ENCODE results near the gene FAM161A. TPM values are rescaled to one million over a fixed set of nuclear protein-coding genes. Genes with fewer than 3 reads are reported as not detected.
"Not testable (repeated sequence)": the region's sequence is repeated elsewhere in the genome, so short reads cannot be mapped to it uniquely, and the experiment has no call there.

Gene FAM161A, protein sequence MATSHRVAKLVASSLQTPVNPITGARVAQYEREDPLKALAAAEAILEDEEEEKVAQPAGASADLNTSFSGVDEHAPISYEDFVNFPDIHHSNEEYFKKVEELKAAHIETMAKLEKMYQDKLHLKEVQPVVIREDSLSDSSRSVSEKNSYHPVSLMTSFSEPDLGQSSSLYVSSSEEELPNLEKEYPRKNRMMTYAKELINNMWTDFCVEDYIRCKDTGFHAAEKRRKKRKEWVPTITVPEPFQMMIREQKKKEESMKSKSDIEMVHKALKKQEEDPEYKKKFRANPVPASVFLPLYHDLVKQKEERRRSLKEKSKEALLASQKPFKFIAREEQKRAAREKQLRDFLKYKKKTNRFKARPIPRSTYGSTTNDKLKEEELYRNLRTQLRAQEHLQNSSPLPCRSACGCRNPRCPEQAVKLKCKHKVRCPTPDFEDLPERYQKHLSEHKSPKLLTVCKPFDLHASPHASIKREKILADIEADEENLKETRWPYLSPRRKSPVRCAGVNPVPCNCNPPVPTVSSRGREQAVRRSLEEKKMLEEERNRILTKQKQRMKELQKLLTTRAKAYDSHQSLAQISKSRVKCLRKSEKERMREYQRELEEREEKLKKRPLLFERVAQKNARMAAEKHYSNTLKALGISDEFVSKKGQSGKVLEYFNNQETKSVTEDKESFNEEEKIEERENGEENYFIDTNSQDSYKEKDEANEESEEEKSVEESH
- 3.7 TPM for polyA plus RNA-seq (2013, experiment 1 of 2)
- polyA plus RNA-seq (2013, experiment 2 of 2), result 5.7 TPM

DNA sequence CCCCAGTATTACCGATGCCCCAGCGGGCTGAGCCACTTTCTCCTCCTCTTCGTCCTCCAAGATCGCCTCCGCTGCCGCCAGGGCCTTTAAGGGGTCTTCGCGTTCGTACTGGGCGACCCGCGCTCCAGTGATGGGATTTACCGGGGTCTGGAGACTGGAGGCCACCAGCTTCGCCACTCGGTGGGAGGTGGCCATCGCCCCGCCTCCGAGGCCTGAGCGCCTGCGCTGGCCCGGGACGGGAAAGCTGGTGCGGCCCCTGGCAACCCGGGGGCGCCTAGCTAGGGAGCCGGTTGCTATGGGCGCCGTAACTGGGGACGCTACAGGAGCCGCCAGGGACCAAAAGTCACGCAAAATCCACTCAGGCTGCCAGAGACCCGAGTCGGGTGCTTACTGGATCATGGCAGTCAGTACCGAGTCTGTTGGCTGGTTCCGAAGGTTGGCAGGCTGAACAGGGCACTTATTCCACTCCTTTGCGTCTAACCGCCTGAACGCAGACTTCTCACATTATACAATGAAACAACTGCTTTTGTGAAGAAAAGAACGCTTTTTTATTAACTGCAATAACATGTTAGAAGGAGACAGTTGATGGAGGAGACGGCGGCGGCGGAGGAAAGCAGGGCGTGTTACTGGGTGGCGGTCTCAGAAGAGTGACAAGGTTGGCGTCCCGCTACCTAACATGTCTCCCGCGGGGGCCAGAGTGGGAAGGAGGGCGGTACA lies at the start of gene FAM161A:
FAM161A (minus strand) TSS at position 214 of the 717 bp plus-strand sequence; CDS start at position 195, 19 bp downstream.
- Histone ChIP-seq H3K27ac (ENCODE audit: low read depth, low read length, severe bottlenecking) (peak within 1 kb of the TSS; percentile 71), H3K4me1 (ENCODE audit: control insufficient read depth, insufficient read depth, low read length, poor library complexity, severe bottlenecking) (no peaks in the 10 kb centered on the region), H3K36me3 (ENCODE audit: control insufficient read depth, insufficient read depth, low read length) (no peaks in the 10 kb centered on the region), H3K9me3 (ENCODE audit: control insufficient read depth, low read length) (no peaks in the 10 kb centered on the region), H3K4me3 (ENCODE audit: extremely low read depth, insufficient read depth, low read length, poor library complexity, severe bottlenecking) (peak within 1 kb of the TSS; percentile 81)
- WGBS, 2 experiments (ENCODE audit: insufficient coverage in 2 of 2), result 0 to 1% methylated on average over 27 to 34 of the region's 50 CpGs

DNA sequence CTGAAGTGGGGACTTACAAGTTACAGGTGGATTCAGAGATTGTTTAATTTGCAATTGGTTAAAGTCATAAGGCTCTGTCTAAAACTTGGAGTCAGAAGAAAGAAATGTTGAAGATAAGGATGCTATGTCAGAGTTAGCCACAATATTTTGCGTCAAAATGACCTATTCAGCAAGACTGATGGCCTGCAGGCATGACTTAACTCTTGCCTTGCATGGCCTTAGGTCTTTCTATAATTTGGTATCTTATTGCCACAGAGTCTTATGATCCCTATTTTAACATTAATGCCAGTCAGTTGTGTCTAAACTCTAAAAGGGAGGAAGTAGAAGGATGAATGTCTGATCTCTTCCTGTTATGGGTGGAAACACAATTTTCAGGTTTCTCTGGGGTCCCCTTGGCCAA lies 46.4 kb upstream of the FAM161A start:
- H3K36me3 ChIP-seq (ENCODE audit: control insufficient read depth, insufficient read depth, low read length), result no peaks in the 10 kb centered on the region
- no peak overlapping the region for H3K27ac ChIP-seq (ENCODE audit: low read depth, low read length, severe bottlenecking)
- no peaks in the 10 kb centered on the region for H3K9me3 ChIP-seq (ENCODE audit: control insufficient read depth, low read length)
- no peaks in the 10 kb centered on the region for H3K4me1 ChIP-seq (ENCODE audit: control insufficient read depth, insufficient read depth, low read length, poor library complexity, severe bottlenecking)
- 90 to 100% methylated on average over 1 of the region's 1 CpG for WGBS, 2 experiments (ENCODE audit: insufficient coverage in 2 of 2)
- no peak overlapping the region for H3K4me3 ChIP-seq (ENCODE audit: extremely low read depth, insufficient read depth, low read length, poor library complexity, severe bottlenecking)

DNA sequence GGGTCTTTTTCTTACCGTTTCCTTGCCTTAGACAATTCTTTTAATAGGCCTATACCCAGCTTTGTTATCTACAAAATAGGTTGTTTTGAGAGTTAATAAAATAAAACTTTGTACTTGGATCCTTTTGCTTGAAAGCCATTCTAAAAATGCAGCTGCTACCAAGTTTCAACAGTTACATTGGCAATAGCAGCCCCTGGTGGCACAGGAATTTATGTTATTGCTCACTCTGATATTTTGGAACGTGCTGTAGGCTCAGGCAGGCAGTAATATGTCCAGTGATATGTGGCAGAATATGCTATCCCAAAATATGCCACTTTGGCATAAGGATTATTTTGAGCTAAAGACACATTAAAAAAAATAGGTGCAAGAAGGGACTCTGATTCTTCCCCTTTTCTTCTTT lies 45.0 kb upstream of the FAM161A start:
- no CpG with 5 or more reads among the region's 2 CpGs for WGBS, 2 experiments (ENCODE audit: insufficient coverage in 2 of 2)
- Histone ChIP-seq H3K9me3 (ENCODE audit: control insufficient read depth, low read length) (no peaks in the 10 kb centered on the region), H3K4me1 (ENCODE audit: control insufficient read depth, insufficient read depth, low read length, poor library complexity, severe bottlenecking) (no peaks in the 10 kb centered on the region), H3K36me3 (ENCODE audit: control insufficient read depth, insufficient read depth, low read length) (no peaks in the 10 kb centered on the region), H3K4me3 (ENCODE audit: extremely low read depth, insufficient read depth, low read length, poor library complexity, severe bottlenecking) (no peak overlapping the region), H3K27ac (ENCODE audit: low read depth, low read length, severe bottlenecking) (no peak overlapping the region)

DNA sequence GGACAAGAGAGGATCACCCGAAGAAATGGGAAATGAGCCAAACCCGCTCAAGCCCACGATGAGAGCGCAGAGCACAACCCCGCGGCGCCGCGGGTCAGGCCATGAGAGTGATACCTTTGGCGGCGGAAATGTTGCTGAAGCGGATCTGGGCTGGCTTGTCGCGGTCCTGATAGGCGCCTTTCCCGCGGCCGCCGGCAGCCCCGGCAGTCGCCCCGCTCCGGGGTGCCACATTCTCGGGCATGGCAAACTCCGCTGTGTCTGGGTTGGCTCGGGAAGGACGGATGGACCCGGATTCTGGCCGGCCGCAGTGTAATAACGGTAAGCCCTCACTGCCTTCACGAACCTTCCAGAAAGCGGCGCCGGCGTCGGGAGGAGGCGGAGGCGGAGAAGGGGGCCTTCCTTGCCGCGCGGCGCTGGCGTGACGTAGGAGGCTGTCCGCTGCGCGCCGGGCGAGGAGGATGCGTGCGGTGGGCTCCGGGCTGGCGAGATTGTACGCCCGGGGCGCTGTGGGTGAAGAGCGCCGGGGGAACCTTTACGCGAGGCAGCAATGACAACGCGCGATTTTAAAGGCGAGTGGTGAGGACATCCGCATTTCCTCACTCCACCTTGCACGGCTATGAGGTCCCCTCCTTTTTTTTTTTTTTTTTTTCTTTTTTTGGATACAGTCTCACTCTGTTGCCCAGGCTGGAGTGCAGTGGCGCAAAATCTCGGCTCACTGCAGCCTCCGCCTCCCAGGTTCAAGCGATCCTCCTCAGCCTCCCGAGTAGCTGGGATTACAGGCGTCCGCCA lies 34.6 kb upstream of the FAM161A start, which contains the start of gene CCT4:
CCT4 (minus strand) TSS at position 390 of the 789 bp plus-strand sequence; CDS start at position 241, 149 bp downstream.
- Histone ChIP-seq H3K36me3 (ENCODE audit: control insufficient read depth, insufficient read depth, low read length) (peaks cover 36% of the 10 kb centered on the region), H3K9me3 (ENCODE audit: control insufficient read depth, low read length) (no peaks in the 10 kb centered on the region), H3K27ac (ENCODE audit: low read depth, low read length, severe bottlenecking) (peak within 1 kb of the TSS; percentile 99), H3K4me1 (ENCODE audit: control insufficient read depth, insufficient read depth, low read length, poor library complexity, severe bottlenecking) (no peaks in the 10 kb centered on the region), H3K4me3 (ENCODE audit: extremely low read depth, insufficient read depth, low read length, poor library complexity, severe bottlenecking) (peak within 1 kb of the TSS; percentile 99)
- 0% methylated on average over 68 to 71 of the region's 74 CpGs for WGBS, 2 experiments (ENCODE audit: insufficient coverage in 2 of 2)

DNA sequence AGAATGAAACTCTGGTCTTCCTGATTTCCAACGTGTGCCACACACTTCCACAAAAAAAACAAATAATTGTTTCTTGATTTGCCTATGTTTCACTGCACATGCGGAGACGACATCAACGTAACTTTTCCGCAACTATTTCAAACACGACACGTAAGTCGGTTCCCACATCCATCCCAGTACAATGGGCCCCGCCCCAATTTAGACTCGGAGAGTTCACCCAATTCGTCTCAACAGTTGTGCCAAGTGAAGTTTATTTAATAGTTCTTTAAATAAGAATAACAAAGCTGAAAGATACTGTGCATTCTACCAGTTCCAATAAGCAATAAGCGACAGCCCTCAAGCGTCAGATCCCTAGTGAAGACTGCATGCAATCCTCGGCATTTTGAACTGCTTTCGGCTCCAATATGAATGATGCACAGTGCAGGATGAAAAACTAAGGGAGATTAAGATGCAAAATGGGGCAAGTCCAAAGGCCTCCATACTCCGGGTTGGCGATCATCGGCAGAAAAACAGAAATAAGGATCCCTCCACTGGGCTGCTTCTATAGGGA lies 33.9 kb upstream of the FAM161A start:
- Histone ChIP-seq H3K9me3 (ENCODE audit: control insufficient read depth, low read length) (no peaks in the 10 kb centered on the region), H3K4me1 (ENCODE audit: control insufficient read depth, insufficient read depth, low read length, poor library complexity, severe bottlenecking) (no peaks in the 10 kb centered on the region), H3K27ac (ENCODE audit: low read depth, low read length, severe bottlenecking) (peak overlapping the region; percentile 99), H3K36me3 (ENCODE audit: control insufficient read depth, insufficient read depth, low read length) (peaks cover 43% of the 10 kb centered on the region), H3K4me3 (ENCODE audit: extremely low read depth, insufficient read depth, low read length, poor library complexity, severe bottlenecking) (peak overlapping the region; percentile 99)
- 0 to 1% methylated on average over 15 of the region's 18 CpGs for WGBS, 2 experiments (ENCODE audit: insufficient coverage in 2 of 2)

DNA sequence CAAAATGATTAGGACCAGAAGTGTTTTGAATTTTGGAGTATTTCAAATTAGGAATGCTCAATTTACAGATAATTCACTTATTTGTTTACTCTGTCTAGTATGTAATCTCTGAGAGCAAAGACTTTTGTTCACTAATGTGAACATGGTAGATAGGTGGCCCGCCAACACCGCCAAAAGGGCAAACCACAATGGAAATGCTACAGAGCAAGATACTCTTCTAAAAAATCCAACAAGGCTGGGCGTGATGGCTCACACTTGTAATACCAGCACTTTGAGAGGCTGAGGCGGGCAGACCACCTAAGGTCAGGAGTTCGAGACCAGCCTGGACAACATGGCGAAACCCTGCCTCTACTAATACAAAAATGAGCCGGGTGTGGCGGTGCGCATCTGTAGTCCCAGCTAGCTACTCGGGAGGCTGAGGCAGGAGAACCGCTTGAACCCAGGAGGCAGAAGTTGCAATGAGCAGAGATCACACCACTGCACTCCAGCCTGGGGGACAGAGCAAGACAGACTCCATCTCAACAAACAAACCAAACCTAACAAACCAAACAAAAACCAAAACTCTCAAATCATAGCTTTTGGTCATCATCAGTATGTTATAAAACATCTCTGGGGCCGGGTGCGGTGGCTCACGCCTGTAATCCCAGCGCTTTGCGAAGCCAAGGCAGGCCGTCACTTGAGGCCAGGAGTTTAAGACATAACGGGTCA lies 32.2 kb upstream of the FAM161A start:
- Histone ChIP-seq H3K27ac (ENCODE audit: low read depth, low read length, severe bottlenecking) (no peak overlapping the region), H3K9me3 (ENCODE audit: control insufficient read depth, low read length) (no peaks in the 10 kb centered on the region), H3K4me1 (ENCODE audit: control insufficient read depth, insufficient read depth, low read length, poor library complexity, severe bottlenecking) (no peaks in the 10 kb centered on the region), H3K36me3 (ENCODE audit: control insufficient read depth, insufficient read depth, low read length) (peaks cover 59% of the 10 kb centered on the region), H3K4me3 (ENCODE audit: extremely low read depth, insufficient read depth, low read length, poor library complexity, severe bottlenecking) (peak overlapping the region; percentile 99)
- WGBS, 2 experiments (ENCODE audit: insufficient coverage in 2 of 2), result 90 to 91% methylated on average over 17 of the region's 18 CpGs

DNA sequence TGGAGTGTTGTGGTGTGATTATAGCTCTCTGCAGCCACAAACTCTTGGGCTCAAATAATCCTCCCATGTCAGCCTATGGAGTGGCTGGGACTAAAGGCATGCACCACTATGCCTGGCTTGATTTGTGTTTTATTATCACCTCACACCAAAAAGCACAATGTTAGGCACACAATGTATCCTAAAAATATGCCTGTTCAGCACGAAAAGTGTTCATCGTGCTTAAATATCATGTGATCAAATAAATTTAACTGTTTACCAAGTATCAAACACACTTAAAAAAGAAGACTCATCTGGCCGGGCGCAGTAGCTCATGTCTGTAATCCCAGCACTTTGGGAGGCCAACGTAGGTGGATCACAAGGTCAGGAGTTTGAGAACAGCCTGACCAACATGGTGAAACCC lies 29.0 kb upstream of the FAM161A start:
- H3K9me3 ChIP-seq (ENCODE audit: control insufficient read depth, low read length), result no peaks in the 10 kb centered on the region
- WGBS, 2 experiments (ENCODE audit: insufficient coverage in 2 of 2), result 90 to 100% methylated on average over 3 of the region's 5 CpGs
- no peaks in the 10 kb centered on the region for H3K4me1 ChIP-seq (ENCODE audit: control insufficient read depth, insufficient read depth, low read length, poor library complexity, severe bottlenecking)
- no peak overlapping the region for H3K4me3 ChIP-seq (ENCODE audit: extremely low read depth, insufficient read depth, low read length, poor library complexity, severe bottlenecking)
- H3K27ac ChIP-seq (ENCODE audit: low read depth, low read length, severe bottlenecking), result no peak overlapping the region
- peaks cover 91% of the 10 kb centered on the region for H3K36me3 ChIP-seq (ENCODE audit: control insufficient read depth, insufficient read depth, low read length)

DNA sequence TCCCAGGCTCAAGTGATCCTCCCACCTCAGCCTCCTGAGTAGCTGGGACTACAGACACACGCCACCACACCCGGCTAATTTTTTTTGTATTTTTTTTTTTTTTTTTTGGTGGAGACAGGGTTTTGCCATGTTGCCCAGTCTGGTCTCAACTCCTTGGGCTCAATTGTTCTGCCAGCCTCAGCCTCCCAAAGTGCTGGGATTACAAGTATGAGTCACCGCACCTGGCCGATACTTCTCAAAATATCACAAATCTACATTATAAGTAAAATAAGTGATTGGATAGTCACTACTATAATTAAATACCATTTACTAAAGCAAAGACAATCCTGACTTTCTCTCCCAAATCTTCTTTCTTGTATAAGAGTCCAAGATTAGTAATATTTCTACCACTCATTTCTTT lies 25.5 kb upstream of the FAM161A start:
- H3K4me3 ChIP-seq (ENCODE audit: extremely low read depth, insufficient read depth, low read length, poor library complexity, severe bottlenecking); H3K4me1 ChIP-seq (ENCODE audit: control insufficient read depth, insufficient read depth, low read length, poor library complexity, severe bottlenecking); H3K27ac ChIP-seq (ENCODE audit: low read depth, low read length, severe bottlenecking); H3K9me3 ChIP-seq (ENCODE audit: control insufficient read depth, low read length): not testable (repeated sequence)
- no CpG with 5 or more reads among the region's 4 CpGs for WGBS, 2 experiments (ENCODE audit: insufficient coverage in 2 of 2)
- H3K36me3 ChIP-seq (ENCODE audit: control insufficient read depth, insufficient read depth, low read length), result peaks cover 99% of the 10 kb centered on the region

DNA sequence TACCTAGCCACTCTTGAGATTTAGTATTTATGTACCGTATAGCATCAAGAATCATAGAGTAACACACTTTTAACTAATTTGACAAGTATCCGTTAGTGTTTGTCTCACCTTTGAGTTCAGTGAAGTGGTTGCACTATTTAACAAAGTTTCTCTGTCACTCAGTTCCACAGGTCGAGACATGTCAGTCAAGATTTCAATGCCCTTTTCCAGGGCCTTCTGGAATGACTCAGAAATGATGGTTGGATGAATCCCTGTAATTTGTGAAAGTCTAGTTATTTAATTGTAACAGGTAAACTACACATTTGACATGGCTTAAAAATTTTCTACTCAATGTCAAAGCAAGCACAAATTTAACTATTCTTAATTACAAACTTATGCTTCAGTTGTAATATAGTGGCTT lies 24.9 kb upstream of the FAM161A start:
- Histone ChIP-seq H3K36me3 (ENCODE audit: control insufficient read depth, insufficient read depth, low read length) (peaks cover 99% of the 10 kb centered on the region), H3K4me3 (ENCODE audit: extremely low read depth, insufficient read depth, low read length, poor library complexity, severe bottlenecking) (no peak overlapping the region)
- 94 to 100% methylated on average over 2 to 3 of the region's 3 CpGs for whole genome bisulfite sequencing, 2 experiments (ENCODE audit: insufficient coverage in 2 of 2)

More for the DNA sequence above, 24.9 kb upstream of the FAM161A start:
- H3K4me1 ChIP-seq (ENCODE audit: control insufficient read depth, insufficient read depth, low read length, poor library complexity, severe bottlenecking), result no peaks in the 10 kb centered on the region
- no peak overlapping the region for H3K27ac ChIP-seq (ENCODE audit: low read depth, low read length, severe bottlenecking)
- no peaks in the 10 kb centered on the region for H3K9me3 ChIP-seq (ENCODE audit: control insufficient read depth, low read length)

Measured in mesodermal cell (in vitro differentiated cells).